NCI-H510A treated with DMSO at 0.1 percent for 48 hours (cell line): ENCODE measurements around the gene NTRK3.
"Not testable (repeated sequence)": the region's sequence is repeated elsewhere in the genome, so short reads cannot be mapped to it uniquely, and the experiment has no call there.

ENCODE experiments used
- DNase-seq: peaks from one replicate; lab custom pipeline; 2025; lab: John Stamatoyannopoulos, UW

The NTRK3 gene

DNA sequence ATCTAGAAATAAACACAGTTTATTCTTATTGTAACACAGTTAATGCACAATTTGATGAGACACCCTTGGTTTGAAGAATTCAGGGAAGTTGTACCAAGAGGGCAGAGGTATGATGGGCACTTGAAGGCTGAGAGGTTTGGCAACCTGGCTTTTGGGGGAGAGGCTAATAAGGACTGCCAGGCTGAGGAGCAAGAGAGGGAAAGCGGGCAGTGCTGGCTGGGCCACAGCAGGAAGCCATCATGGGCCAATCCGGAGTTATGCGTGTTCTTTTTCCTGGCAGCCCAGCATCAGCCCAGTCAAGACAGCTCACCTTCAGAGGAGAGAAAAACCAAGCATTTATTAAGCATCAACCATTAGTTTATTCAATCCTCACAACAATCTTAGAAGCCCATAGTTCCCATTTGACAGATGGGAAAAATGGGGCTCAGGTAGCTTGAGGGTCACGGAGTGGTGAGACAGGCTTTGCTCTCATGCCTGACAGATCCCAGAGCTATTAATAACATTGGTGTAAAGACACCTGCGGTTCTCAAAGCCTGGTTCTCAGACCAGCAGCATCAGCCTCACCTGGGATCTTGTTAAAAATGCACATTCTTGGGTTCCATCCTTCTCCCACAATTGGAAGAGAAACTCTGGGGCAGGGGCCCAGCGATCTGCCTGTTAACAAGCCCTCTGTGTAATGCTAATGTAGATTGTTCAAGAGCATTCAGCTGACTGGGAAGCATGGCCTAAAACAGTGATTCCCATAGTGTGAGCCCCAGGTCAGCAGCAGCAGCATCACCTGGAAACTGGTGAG, 183.7 kb downstream of the NTRK3 start:
- no peak for DNase-seq

DNA sequence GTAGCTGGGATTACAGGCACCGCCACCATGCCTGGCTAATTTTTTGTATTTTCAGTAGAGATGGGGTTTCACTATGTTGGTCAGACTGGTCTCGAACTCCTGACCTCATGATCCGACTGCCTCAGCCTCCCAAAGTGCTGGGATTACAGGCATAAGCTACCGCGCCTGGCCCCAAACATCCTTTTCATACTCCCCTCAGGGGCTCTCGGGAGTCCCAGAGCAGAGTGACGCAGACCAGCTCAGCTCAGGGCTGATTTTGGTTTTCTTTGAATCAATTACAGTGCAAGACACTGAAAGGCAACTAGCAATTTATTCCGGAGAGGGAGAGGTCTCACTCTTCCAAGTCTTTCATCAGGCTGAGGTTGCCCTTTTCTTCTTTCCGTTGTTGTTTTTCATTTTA, 184.4 kb downstream of the NTRK3 start:
- DNase-seq, result not testable (repeated sequence)

DNA sequence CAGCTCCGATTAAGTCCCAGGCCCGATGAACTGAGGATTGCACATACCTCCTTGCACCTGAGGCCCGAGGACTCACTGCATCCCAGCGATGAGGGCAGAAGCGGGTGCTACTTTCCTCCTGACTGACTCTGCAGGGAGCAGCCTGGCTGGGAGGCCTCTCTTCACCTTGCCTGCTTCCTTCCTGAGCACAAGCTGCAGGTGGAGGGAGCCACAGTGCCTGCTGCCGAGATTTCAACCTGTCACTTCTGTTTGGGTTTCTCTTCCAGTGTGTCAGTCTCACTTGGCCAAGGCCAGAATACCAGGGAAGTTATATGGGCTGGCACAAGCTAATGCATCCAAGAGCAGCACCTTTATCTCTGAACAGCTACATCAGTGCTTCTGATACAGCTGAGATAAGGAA, 185.4 kb downstream of the NTRK3 start:
- peak; percentile 24 for DNase-seq

DNA sequence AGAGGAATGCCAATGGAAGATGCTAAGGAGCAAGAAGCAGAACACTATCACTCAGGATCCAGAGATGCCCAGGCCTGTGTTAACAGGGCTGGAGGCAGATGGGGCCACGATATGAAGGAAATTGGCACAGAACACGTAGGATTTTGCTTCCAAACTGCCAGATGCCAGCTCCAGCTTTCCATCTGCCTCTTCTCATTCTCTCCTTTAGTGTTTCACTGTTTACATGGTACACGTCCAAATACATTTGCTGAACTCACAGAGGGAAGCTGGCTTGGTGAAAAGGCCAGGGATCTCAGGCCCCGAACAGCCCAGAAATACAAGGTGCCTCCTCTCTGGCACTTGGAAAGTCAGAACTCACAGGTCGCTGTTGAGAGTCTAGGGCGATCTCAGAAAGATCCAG, 187.0 kb downstream of the NTRK3 start:
- no peak for DNase-seq

DNA sequence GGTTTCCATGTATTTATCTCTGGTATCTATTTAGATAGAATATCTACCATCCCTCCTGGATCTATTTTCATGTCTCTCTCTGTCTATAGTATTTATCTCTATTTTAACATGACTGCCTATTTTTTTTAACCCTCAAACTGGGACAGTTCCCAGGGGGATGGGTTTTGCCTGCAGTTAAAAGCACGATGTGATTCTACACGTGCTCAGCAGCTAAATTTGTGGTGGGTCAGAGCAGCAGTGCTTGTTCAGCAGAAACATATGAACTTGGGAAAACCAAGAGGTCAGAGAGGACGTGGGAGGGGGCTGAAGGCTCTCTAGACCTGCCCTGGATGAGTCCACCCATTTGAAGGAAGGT, 189.2 kb downstream of the NTRK3 start:
- DNase-seq, result no peak

DNA sequence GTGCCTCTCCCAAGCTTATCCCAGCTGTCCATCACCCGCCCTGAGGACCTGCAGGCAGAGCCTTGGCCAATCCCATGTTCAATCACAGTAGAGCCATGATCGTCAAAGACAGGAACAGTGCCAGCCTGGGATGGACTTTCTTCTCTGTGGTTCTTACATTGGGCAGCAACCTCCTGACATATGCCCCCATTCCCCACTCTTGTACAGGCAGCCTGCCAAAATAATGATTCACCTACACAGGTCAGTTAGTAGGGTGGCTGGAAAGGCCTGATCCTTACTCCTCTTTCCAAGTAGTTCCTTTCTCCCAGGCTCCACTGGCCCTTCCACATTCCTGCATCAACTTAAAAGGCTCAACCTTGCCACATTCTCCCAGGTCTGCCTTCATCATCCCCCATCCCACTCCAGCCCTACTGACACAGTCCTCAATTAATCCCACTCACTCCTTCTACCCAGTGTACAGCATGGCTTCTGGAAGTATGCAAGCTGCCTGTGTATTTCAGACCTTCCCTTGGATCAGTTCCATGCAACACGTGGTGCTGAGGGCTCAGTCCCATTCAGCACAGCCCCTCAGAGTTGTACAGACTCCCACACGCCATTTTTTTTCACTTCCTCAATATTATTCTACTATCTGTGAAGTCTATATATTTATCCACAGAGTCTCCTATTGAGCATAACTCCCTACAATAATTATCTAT, 189.8 kb downstream of the NTRK3 start:
- DNase-seq, result no peak

DNA sequence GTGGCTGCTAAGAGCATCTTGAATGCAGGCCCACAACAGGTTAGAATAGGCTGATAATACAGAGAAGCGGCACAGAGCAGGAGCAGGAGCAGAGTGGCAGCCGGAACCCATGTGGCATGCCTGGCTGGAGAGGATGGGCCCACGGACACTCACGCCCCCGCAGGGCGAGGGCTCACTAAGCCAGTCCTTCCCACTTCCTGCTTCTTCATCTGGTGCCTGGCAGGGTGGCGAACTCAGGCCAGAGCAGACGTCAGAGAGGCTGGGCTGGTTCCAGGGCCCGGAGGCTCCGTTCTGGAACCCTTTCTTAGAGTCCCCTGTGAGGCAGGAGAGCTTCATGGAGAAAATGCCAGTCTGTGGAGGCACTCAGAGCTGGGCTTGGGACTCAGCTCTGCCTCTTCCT, 195.1 kb downstream of the NTRK3 start:
- no peak for DNase-seq

DNA sequence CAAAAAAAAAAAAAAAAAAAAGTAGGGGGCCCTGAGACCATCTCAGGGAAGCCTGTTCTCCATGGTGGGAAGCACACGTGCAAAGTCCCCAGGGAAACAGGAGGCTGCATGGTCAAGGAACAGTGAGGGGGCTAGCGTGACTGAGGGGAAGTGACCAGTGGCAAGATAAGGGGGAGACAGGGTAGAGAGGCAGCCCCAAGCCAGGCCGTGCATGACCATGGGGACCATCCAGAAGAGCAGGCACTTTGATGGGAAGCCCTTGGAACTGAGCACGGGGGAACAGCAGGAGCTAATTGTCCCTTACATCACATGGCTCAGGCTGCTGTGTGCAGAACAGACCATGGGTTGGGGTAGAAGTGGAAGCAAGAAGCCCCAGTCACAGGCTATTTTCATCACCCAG, 196.2 kb downstream of the NTRK3 start:
- DNase-seq, result no peak

DNA sequence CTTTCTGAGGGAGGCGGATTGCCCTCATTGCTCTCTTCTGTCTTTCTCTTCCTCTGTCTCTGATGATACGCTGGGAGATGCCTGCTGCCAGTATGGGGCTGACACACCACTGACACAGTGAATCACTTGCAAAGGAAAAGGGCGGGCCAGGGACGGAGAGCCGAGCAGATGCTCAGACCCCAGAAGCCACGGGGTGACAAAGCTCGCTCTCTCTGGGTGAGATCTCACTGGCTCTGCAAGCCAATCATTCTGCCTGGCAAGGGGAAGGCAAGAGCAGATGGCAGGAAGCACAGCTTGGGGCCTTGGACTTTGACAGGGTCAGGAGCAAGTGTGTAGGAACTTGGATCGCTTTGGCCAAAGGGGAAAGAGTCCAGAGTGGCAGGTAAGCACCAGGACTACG, 198.7 kb downstream of the NTRK3 start:
- DNase-seq, result no peak

DNA sequence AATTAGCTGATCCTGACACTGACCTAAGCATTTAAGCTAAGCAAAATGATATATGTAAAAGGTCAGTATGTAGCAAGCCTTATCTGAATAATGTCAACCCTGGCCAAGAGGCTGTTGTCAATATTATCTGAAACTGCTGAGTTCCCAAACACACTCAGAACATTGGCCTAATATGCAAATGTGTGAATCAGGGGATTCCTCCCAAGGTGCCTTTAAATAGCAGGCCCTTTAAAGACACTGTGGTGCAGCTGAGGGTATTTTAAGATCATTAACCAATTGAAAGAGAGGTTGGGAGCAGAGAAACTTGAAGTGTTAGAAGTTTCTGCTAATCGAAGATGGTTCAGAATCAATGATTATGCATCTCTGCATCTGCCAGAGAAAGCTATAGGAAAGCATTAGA, 207.0 kb downstream of the NTRK3 start:
- DNase-seq, result no peak

DNA sequence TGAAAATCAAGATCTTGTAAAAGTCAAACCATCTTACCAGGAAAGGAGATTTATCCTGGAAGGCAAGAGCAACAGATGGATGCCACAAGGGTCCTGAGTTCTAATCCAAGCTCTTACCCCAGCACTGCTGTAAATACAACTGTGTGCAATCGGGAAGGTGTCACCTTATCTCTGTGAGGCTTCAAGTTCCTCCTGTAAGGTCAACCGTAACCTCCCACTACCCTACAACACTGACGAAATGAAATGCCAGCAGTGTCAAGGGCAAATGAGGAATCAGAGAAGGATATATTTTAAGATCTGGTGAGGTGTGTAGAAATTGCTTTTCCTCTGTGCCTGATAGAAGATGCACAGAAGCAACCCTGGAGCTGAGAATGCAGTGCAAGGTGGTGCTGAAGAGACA, 207.8 kb downstream of the NTRK3 start:
- no peak for DNase-seq

DNA sequence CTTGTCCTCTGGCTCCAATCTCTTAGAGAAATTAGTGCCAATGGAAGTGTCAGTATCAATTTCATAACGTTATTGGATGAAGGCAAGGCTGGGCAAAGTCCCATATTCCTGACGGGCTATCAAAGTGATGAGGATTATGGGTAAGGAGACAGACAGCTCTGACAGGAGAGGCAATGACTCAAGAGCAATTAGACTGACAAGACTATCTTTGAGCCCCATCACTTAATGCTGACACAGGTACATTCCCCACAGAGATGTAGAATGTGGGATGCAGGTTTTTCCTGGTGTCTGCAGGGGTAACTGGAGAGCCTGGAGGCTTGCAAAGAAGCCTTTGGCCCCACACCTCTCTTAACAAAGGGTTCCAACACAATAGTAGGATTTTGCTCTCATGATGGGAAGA, 208.3 kb downstream of the NTRK3 start:
- no peak for DNase-seq

DNA sequence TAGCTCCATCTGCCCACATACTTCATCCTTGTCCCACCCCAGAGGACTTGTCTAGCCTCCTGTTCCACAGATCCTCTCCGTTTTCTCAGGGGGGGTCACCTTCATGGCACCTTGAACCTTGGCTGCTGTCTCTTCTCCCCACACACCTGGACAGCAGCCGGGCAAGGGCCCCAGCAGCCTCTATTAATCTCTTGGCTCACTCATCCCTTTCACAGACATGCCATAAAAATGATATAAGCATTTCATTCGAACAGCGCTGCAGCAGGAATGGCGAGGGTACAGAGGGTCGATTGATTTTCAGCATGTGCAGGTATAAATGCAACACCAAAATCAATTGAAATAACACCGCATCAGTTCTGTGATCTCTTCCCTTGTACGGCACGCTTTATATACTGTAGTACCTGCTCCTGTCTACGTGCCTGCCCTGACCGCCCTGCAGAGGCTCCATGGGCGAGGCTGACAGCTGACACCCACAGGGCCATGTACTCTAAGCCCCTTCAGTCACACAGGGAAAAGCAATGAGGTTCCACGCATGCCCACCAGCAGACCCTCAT, 209.9 kb downstream of the NTRK3 start:
- DNase-seq, result no peak

DNA sequence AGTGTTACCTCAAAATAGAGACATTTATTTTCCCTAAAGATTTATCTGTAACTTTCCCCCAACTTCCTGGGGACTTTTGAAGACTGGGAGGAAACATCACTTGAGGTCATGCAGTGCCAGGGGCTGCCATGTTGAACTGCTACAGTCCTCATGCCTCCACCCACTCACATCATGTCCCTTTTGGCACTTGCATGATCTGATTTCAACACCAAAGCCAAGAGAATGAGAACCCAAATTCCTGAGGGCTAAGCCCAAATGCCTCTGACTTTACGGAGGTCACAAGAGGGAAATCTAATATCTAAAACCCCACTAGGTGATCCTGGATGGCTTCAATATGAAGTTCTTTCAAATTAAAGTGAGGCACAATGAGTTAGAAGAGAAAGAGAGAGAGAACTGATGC, 213.1 kb downstream of the NTRK3 start:
- DNase-seq, result no peak

DNA sequence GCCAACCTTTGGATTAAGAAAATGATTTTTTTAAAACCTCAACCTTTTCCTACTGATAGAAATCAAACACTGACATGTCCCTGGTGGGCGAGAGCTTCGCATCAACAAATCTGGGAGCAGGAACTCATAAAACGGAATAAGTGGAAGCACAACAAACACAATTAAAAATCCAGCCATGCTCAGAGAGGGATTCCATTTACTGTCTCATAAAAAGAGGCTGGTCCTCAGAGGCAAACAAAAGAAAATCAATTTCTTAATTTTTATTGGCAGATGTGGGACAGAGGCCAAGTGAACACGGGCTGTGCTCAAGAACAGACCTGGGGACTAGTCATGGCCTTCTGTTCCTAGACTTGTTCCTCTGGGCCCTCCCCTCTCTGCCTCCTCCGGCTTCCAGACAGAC, 214.5 kb downstream of the NTRK3 start:
- DNase-seq, result no peak

DNA sequence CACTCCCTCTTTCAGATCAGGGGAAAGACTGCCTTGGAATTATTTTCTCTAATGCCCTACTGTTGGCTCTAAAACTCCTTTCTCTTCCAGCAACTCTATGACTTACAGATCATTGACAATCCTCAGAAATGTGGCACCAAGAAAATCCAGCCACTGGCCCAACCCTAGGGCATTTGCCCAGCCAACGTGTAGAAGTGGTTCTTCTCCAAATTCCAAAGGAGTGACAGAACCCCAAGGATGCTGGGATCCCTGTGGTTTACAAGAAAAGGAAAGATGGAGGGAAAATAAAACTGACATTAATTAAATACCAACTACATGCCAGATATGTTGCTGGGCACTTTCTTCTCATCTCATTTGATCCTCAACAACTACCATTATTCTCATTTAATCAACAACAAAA, 216.0 kb downstream of the NTRK3 start:
- no peak for DNase-seq

DNA sequence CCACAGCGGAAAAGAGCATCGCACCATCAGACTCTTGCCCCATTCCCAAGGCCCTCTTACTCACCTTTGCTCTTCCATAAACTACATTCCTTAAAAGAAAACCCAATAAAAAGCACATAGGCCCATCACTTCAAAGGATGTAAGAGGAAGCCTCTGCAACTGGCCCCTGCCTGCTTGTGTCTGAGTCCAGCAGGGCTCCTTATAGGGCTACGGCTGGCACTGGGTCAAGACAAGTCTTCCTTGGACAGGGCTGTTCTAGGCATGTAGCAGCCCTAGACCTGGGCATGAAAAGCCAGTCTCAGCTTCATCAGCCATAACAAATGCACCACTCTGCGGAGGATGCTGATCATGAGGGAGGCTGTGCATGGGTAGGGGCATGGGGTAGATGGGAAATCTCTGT, 218.3 kb downstream of the NTRK3 start:
- no peak for DNase-seq

DNA sequence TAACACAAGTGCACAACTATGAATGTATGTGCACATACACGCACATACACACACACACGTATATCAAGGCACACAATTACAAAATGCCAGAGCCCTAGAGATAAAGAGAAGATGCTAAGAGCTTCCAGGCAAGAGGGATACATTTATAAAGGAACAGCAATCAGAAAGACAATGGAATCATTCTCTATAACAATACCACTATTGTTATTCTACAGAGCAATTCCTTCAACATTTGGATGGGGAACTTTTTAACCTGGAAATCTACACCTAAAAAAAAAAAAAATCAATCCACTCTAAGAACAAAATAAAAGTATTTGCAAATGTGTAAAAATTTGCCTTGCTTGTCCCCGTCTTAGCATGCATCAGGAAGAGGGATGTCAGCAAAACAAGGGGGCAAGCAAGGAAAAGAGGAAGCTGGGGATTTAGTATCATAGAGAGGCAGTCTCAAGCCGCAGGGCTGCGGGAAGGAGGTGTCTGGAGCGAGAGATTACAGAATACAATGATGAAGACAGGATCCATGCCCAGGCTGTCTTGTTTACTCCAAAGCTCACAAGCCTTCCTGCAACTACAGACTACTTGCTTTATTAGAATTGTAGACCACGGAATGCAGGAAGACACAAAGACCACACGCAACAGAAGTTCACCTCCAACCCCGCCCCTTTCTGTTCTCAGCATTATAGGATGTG, 220.2 kb downstream of the NTRK3 start:
- no peak for DNase-seq

DNA sequence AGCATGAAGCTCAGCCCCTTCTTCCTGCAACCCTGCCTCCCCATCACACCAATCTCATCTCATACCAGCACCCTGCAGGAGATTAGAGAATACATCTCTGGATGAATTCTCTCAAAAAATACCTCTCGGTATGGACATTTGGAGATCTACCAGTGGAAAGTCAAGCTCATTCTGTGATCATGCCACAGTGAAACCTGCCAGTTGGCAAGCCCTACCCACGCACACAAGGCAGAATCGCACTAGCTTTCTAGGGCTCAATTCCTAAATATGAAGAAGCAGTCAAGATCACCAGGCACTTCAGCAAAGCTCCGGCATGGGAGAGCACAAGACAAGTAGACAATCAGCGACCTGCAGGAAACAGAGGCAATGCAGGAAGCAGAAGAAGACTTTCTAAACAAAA, 221.2 kb downstream of the NTRK3 start:
- DNase-seq, result no peak

DNA sequence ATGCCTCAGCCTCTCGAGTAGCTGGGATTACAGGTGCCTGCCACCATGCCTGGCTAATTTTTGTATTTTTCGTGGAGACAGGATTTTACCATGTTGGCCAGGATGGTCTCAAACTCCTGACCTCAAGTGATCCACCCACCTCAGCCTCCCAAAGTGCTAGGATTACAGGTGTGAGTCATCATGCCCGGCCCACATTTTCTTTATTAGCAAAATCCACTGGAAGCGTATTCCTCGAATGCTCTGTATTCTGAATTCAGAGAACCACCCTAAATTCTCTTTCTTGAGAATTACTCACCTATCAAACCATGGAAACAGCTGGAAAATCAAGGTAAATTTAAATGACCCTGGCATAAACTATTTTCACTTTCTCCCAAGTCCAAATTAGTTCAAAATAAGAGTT, 223.1 kb downstream of the NTRK3 start:
- not testable (repeated sequence) for DNase-seq

DNA sequence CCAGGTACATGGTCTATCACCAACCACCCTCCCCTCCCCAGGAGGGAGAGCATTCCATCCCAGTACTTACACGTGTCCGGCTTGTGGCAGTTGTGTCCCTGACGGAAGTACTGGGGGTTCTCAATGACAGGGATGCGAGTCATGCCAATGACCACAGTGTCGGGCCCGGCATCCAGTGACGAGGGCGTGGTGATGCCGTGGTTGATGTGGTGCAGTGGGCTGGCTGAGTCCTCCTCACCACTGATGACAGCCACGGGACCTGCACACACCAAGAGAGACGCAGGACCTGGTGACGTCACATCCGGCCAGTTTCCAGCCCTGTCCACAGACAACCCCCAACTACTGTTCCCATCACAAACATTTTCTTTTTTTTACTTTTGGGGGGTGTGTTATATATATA, 223.8 kb downstream of the NTRK3 start:
- DNase-seq, result no peak

DNA sequence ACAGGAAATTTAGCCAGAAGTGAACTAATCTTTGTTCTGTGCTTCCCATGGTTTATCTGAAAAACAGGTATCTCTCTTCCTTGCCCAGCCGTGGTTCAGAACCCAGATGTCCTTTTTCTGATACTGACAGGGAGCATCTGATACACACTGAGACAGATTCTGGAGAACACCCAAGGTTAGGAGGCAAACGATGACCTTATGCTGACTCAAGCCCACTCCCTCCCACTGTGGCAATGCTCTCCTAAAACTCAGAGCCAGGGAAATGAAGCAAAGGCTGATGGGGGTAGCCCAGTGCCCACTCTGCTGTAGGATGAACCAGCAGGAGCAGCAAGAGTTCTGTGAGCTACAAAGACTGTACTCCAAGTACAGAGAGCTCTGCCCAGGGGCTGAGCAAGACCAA, 225.1 kb downstream of the NTRK3 start:
- DNase-seq, result no peak

DNA sequence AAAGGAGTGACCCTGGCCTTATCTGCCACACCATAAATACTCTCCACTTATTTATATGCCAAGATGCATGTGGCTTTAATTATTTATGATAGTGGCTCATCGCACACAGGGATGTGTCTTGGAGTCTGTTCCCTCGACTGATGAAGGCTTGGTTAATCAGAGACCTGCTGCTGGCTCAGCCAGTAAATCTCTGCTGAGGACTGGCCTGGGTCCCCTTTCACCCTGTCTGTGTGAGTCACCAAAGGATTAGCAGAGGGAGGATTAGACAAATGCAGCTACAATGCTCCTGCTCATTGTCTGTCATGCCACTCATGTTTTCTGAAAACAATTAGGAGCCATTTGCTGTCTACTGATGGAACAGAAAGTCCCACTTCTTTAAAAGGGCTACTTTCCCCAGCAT, 226.8 kb downstream of the NTRK3 start:
- no peak for DNase-seq
